Endothelial cell of umbilical vein (primary cell): ENCODE measurements around the gene OR8G1. TPM values are rescaled to one million over a fixed set of nuclear protein-coding genes. Genes with fewer than 3 reads are reported as not detected.

ENCODE experiments used
- BruUV-seq: library from RNA; stranded (reverse); fragments of 400-500 nt; replicated peaks from 2 replicates; lab custom pipeline; 2021; lab: Mats Ljungman, UMichigan
- CTCF ChIA-PET: fragments of 300-600, 350-600 bp; sonication (Branson Sonifier 250); formaldehyde crosslinking; loops from one replicate; lab custom pipeline; 2021; ENCODE audit warnings: antibody characterized with exemption, inconsistent platforms; lab: Charles Lee
- POLR2A ChIA-PET: fragments of 300-600, 350-600 bp; sonication (Branson Sonifier 250); formaldehyde crosslinking; loops from one replicate; lab custom pipeline; 2021; ENCODE audit warnings: antibody characterized with exemption, inconsistent platforms; lab: Charles Lee
- DNase-seq: peaks from one replicate; pipeline ENCODE4 v3.0.0-alpha.2; 2011; ENCODE audit warnings: low read depth, low spot score
- FAIRE-seq: peaks from 2 replicates; lab custom pipeline; 2011; peaks lifted over from hg19 to GRCh38; lab: Jason Lieb, UNC
- H2AFZ ChIP-seq: 2 replicates; pipeline ENCODE4 v1.6.0; 2012; ENCODE audit warnings: low read depth, low read length, control low read depth, inconsistent platforms
- H3K27ac ChIP-seq: 2 replicates; pipeline ENCODE4 v1.5.1; 2011; ENCODE audit warnings: low read depth, mild to moderate bottlenecking, control low read depth, low read length, moderate library complexity; ENCODE audit not compliant: insufficient read depth
- H3K27me3 ChIP-seq, 2 experiments: 2 replicates each; pipeline versions ENCODE4 v1.6.0 to v1.6.1; 2011; ENCODE audit warnings: low read length in 2 of 2, mixed read lengths in 1 of 2; ENCODE audit not compliant: control insufficient read depth in 2 of 2, insufficient read depth in 2 of 2
- H3K36me3 ChIP-seq, 2 experiments: 2 replicates in 1 of 2; 3 replicates in 1 of 2; pipeline ENCODE4 v1.5.1; 2011; ENCODE audit warnings: low read length in 2 of 2, mild to moderate bottlenecking in 1 of 2, moderate library complexity in 1 of 2; ENCODE audit not compliant: control insufficient read depth in 2 of 2, insufficient read depth in 2 of 2; ENCODE audit errors: extremely low read depth in 1 of 2
- H3K4me1 ChIP-seq: 3 replicates; pipeline ENCODE4 v1.5.1; 2011; ENCODE audit warnings: mild to moderate bottlenecking, low read length; ENCODE audit not compliant: control insufficient read depth, insufficient read depth; ENCODE audit errors: extremely low read depth
- H3K4me2 ChIP-seq: 2 replicates; pipeline ENCODE4 v1.6.1; 2011; ENCODE audit warnings: low read length, control low read depth, mixed read lengths; ENCODE audit not compliant: insufficient read depth
- H3K4me3 ChIP-seq, 3 experiments: fragments of 200-600 bp in 1 of 3; sonication (generic), shearing (Covaris generic) in 1 of 3; replicated peaks in 1 of 3; 2 replicates each; pipeline ENCODE4 v1.5.1; 2011 to 2016; ENCODE audit warnings: control low read depth in 3 of 3, low read length in 3 of 3, mild to moderate bottlenecking in 2 of 3, inconsistent platforms in 1 of 3, low read depth in 1 of 3, moderate library complexity in 1 of 3; ENCODE audit not compliant: insufficient read depth in 1 of 3
- H3K79me2 ChIP-seq: 2 replicates; pipeline ENCODE4 v1.6.0; 2012; ENCODE audit warnings: low read length, inconsistent platforms; ENCODE audit not compliant: control insufficient read depth, insufficient read depth
- H3K9ac ChIP-seq: replicated peaks from 2 replicates; pipeline ENCODE3; 2011; ENCODE audit warnings: low read length, control low read depth; ENCODE audit not compliant: insufficient read depth; ENCODE audit errors: extremely low read depth
- H3K9me1 ChIP-seq: replicated peaks from 3 replicates; pipeline ENCODE4 v1.6.0; 2011; ENCODE audit warnings: mild to moderate bottlenecking, low read length; ENCODE audit not compliant: control insufficient read depth, insufficient read depth; ENCODE audit errors: extremely low read depth
- H3K9me3 ChIP-seq: replicated peaks from 2 replicates; pipeline ENCODE4 v1.5.1; 2012; ENCODE audit warnings: low read length, inconsistent platforms; ENCODE audit not compliant: control insufficient read depth, insufficient read depth
- H4K20me1 ChIP-seq: replicated peaks from 2 replicates; pipeline ENCODE3; 2011; ENCODE audit warnings: mild to moderate bottlenecking, low read length; ENCODE audit not compliant: control insufficient read depth, insufficient read depth; ENCODE audit errors: extremely low read depth
- EZH2 ChIP-seq: IDR thresholded peaks from 2 replicates; pipeline ENCODE4 v1.6.1; 2012; ENCODE audit warnings: borderline replicate concordance, low read depth, mild to moderate bottlenecking, moderate library complexity, low read length, inconsistent platforms; ENCODE audit not compliant: severe bottlenecking
- FOS ChIP-seq: IDR thresholded peaks from 2 replicates; pipeline ENCODE4 v1.6.1; 2011; ENCODE audit warnings: mild to moderate bottlenecking, low read length, moderate library complexity, borderline replicate concordance; ENCODE audit not compliant: insufficient read depth
- GATA2 ChIP-seq: IDR thresholded peaks from 2 replicates; pipeline ENCODE4 v1.7.0; 2011; ENCODE audit warnings: low read depth, mild to moderate bottlenecking, moderate library complexity, mixed read lengths, low read length; ENCODE audit not compliant: insufficient read length, insufficient read depth
- JUN ChIP-seq: IDR thresholded peaks from 2 replicates; pipeline ENCODE4 v1.6.1; 2011; ENCODE audit warnings: borderline replicate concordance, low read depth; ENCODE audit not compliant: insufficient read length, insufficient read depth
- MAX ChIP-seq: IDR thresholded peaks from 2 replicates; pipeline ENCODE4 v1.6.1; 2011; ENCODE audit not compliant: insufficient read depth, insufficient read length
- MYC ChIP-seq: IDR thresholded peaks from one replicate; pipeline ENCODE4 v1.6.1; 2011; ENCODE audit warnings: mild to moderate bottlenecking, low read depth, low read length
- POLR2A ChIP-seq: IDR thresholded peaks from 2 replicates; pipeline ENCODE4 v1.6.1; 2012; ENCODE audit warnings: low read depth, mild to moderate bottlenecking, control low read depth, low read length
- POLR2AphosphoS5 ChIP-seq: IDR thresholded peaks from 2 replicates; pipeline ENCODE4 v1.6.1; 2012; ENCODE audit warnings: low read depth, mild to moderate bottlenecking, control low read depth, low read length, moderate library complexity; ENCODE audit not compliant: insufficient read depth
- dilution Hi-C: fragments of 300-500 bp; cut with MboI; formaldehyde crosslinking; loops from one replicate; pipeline ENCODE4 v1.15.0; 2019; ENCODE audit warnings: low sequenced_read_pairs; ENCODE audit not compliant: extremely low pct_ligation_motif_present
- intact Hi-C: fragments of 100-400 bp; cut with micrococcal nuclease; formaldehyde crosslinking; loops from one replicate; pipeline ENCODE4 v1.10.0; 2022
- polyA plus RNA-seq, 4 experiments: library from polyadenylated mRNA; depleted of rRNA in 3 of 4; stranded (reverse) in 3 of 4; unstranded in 1 of 4; fragments of >200 nt; gene quantifications; 2 replicates each; pipeline versions ENCODE4 v1.2.1 to v1.2.3, GENCODE V29; 2011 to 2012; ENCODE audit warnings: missing spikeins in 1 of 4
- total RNA-seq: library from RNA; stranded (reverse); gene quantifications from 2 replicates; pipeline ENCODE4 v1.2.3, GENCODE V29; 2021
- TF ChIP-seq, protein P1 (sequence below), 2 donors: IDR thresholded peaks; 1 replicate in 1 of 2; 2 replicates in 1 of 2; pipeline ENCODE4 v1.5.1; 2011; ENCODE audit warnings: low read length in 2 of 2, mild to moderate bottlenecking in 2 of 2, moderate library complexity in 2 of 2, control low read depth in 1 of 2, inconsistent platforms in 1 of 2, low read depth in 1 of 2; ENCODE audit not compliant: insufficient read depth in 1 of 2; ENCODE audit errors: extremely low read depth in 1 of 2

Gene OR8G1
- total and polyA plus RNA-seq, 2 donors (not counting 3 experiments of a cell fraction or from before 2014, with no cell fraction given) = not detected

DNA sequence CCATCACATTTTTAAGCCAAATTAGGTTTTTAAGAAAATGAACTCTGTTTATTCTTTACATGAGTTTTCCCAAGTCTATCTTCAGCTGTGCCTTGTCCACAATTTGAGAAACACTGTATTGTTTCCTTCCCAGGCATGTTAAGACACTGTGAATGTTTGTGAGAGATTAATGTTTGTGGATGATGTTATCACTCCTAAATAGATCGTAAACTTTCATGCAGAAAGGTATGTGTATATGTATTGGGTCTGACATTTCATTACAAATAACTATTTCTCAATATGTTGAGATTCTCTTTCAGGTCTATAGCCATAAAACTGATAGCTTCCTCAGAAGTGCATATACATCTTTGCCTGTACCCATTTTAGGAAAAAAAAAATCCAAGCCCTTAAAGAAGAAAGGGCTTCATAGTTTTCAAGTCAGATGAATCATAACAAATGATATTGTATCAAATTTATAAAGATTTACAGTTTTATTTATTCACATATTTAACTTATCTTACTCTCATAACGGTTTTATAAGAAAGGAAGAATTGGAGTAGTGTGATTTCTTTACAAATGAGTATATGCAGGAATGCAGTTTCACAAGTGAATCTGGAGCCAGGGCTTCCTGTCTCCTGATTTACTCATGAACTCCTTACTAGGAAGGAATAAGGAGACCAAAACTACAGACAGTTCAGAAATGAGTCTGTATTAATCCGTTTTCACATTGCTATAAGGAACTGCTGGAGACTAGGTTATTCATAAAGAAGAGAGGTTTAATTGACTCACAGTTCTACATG lies 61.6 kb downstream of the OR8G1 start:
- Histone ChIP-seq H2AFZ (no peak overlapping the region), H3K9me3 (no peaks in the 10 kb centered on the region), H3K79me2 (no peaks in the 10 kb centered on the region), H4K20me1 (no peaks in the 10 kb centered on the region), H3K27ac (no peak overlapping the region), H3K4me1 (no peaks in the 10 kb centered on the region), H3K9me1 (no peaks in the 10 kb centered on the region), H3K9ac (no peak overlapping the region), H3K4me2 (no peak overlapping the region), H3K27me3 (peaks cover 0 to 3% of the 10 kb centered on the region in 2 experiments), H3K36me3 (no peaks in the 10 kb centered on the region), H3K4me3 (no peak overlapping the region)
- no TSS peak for BruUV-seq
- FAIRE-seq (no peak), DNase-seq (no peak)
- intact Hi-C loops (no loop called here), dilution Hi-C loops (no loop called here)
- CTCF ChIA-PET = no interaction called here
- POLR2A ChIA-PET = no interaction called here
- no peak for TF ChIP-seq JUN
- no peak for TF ChIP-seq FOS
- no peak for TF ChIP-seq POLR2AphosphoS5
- TF ChIP-seq MYC = no peak
- TF ChIP-seq, protein P1, sequence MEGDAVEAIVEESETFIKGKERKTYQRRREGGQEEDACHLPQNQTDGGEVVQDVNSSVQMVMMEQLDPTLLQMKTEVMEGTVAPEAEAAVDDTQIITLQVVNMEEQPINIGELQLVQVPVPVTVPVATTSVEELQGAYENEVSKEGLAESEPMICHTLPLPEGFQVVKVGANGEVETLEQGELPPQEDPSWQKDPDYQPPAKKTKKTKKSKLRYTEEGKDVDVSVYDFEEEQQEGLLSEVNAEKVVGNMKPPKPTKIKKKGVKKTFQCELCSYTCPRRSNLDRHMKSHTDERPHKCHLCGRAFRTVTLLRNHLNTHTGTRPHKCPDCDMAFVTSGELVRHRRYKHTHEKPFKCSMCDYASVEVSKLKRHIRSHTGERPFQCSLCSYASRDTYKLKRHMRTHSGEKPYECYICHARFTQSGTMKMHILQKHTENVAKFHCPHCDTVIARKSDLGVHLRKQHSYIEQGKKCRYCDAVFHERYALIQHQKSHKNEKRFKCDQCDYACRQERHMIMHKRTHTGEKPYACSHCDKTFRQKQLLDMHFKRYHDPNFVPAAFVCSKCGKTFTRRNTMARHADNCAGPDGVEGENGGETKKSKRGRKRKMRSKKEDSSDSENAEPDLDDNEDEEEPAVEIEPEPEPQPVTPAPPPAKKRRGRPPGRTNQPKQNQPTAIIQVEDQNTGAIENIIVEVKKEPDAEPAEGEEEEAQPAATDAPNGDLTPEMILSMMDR (IDR thresholded peaks at IDR 0.05; ENCODE audit: extremely low read depth in 1 of 2, insufficient read depth in 1 of 2, low read depth in 1 of 2, low read length in 2 of 2) = no peak
- no peak for TF ChIP-seq MAX
- TF ChIP-seq POLR2A = no peak
- TF ChIP-seq EZH2 = no peak
- no peak for TF ChIP-seq GATA2

Other genes with a start within 250 kb of the OR8G1 start
- not detected in 2 replicates for gene OR10G6, start 245.9 kb upstream of the OR8G1 start, total RNA-seq
- gene OR10G6, start 245.9 kb upstream of the OR8G1 start, polyA plus RNA-seq = not detected in 2 replicates
- gene OR10G4, start 228.1 kb upstream of the OR8G1 start, total RNA-seq = not detected in 2 replicates
- not detected in 2 replicates for gene OR10G4, start 228.1 kb upstream of the OR8G1 start, polyA plus RNA-seq
- gene OR10G9, start 218.1 kb upstream of the OR8G1 start, total RNA-seq = not detected in 2 replicates
- gene OR10G9, start 218.1 kb upstream of the OR8G1 start, polyA plus RNA-seq = not detected in 2 replicates
- not detected in 2 replicates for gene OR10G8, start 214.3 kb upstream of the OR8G1 start, total RNA-seq
- gene OR10G8, start 214.3 kb upstream of the OR8G1 start, polyA plus RNA-seq = not detected in 2 replicates
- gene OR10G7, start 199.8 kb upstream of the OR8G1 start, total RNA-seq = not detected in 2 replicates
- gene OR10G7, start 199.8 kb upstream of the OR8G1 start, polyA plus RNA-seq = not detected in 2 replicates
- gene VWA5A, start 125.6 kb upstream of the OR8G1 start, total RNA-seq = 11.6 and 14.3 TPM in 2 replicates
- gene VWA5A, start 125.6 kb upstream of the OR8G1 start, polyA plus RNA-seq = 7.0 and 9.1 TPM in 2 replicates
- gene OR10D3, start 57.8 kb upstream of the OR8G1 start, total RNA-seq = not detected in 2 replicates
- not detected in 2 replicates for gene OR10D3, start 57.8 kb upstream of the OR8G1 start, polyA plus RNA-seq
- not detected in 2 replicates for gene OR8G5, start 15.3 kb downstream of the OR8G1 start, total RNA-seq
- not detected in 2 replicates for gene OR8G5, start 15.3 kb downstream of the OR8G1 start, polyA plus RNA-seq
- gene OR8D1, start 72.9 kb downstream of the OR8G1 start, total RNA-seq = not detected in 2 replicates
- gene OR8D1, start 72.9 kb downstream of the OR8G1 start, polyA plus RNA-seq = not detected in 2 replicates
- gene OR8D2, start 79.1 kb downstream of the OR8G1 start, total RNA-seq = not detected in 2 replicates
- not detected in 2 replicates for gene OR8D2, start 79.1 kb downstream of the OR8G1 start, polyA plus RNA-seq
- not detected in 2 replicates for gene OR8B2, start 143.4 kb downstream of the OR8G1 start, total RNA-seq
- gene OR8B2, start 143.4 kb downstream of the OR8G1 start, polyA plus RNA-seq = not detected in 2 replicates
- not detected in 2 replicates for gene OR8B3, start 157.9 kb downstream of the OR8G1 start, total RNA-seq
- not detected in 2 replicates for gene OR8B3, start 157.9 kb downstream of the OR8G1 start, polyA plus RNA-seq
- not detected in 2 replicates for gene OR8B4, start 183.8 kb downstream of the OR8G1 start, total RNA-seq
- not detected in 2 replicates for gene OR8B4, start 183.8 kb downstream of the OR8G1 start, polyA plus RNA-seq
- not detected in 2 replicates for gene OR8B8, start 204.6 kb downstream of the OR8G1 start, total RNA-seq
- not detected in 2 replicates for gene OR8B8, start 204.6 kb downstream of the OR8G1 start, polyA plus RNA-seq